RKO (cell line): ENCODE data around the gene FAM180A.

ENCODE experiments used
- DNase-seq: peaks from one replicate; pipeline ENCODE4 v3.0.0-alpha.2; 2016; ENCODE audit warnings: low spot score

Gene FAM180A

DNA sequence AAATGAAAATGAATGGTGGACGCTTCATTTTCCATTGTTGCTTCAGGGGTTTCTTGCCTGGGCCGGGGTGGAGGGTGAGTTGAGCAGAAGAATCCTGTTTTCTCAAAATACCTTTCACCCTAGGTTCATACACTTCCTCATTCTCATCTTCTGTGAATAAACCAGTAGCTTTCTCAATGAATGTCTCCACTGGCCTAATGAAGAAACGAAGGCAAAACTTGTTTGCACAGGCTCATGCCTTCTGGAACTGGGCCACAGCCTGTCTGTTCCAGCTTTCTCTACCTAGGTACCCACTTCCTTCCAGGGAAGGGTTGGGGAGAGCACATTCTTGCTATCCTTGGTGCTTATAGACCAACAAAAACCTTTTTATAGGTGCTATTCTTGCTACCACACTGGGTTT is 65.0 kb downstream of the FAM180A start:
- DNase-seq = no peak

DNA sequence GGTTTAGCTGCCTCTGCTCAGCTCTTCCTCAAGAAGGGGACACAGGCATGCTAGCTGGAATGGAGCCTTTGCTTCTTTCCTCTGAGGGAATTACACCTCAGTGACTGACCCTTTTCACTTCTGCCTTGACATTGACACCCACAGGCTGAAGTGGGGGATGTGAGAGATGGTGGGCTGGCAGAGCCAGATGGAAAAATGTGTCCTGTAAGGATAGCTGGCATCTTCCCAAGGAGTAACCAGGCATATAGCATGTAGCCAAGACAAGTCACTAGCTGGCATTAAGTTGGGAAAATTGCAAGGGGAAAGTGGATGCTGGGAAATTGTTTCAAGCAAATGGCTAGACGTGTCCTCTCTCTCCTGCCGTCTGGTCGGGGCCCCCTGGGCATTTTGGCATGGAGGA is 66.4 kb downstream of the FAM180A start:
- no peak for DNase-seq

DNA sequence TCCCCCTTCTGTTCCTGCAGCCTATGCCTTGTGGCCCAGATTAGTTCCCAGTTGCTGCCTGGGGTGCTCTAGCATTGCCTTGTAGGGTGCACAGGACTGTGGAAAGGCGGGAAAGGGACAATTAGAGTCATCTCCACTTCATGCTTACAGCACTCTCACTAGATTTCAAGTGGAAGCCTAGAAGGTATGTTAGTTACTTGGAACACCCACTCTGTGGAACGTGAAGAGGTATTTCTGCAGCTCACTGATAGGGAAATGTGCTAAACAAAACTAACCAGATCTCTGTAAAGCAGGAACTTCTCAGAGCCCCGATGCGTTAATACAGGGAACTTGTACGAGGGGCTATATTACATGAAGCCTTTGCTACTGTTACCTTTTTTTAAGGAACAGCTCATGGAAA is 66.9 kb downstream of the FAM180A start:
- DNase-seq = no peak
